ENCODE measurements around the gene CPNE2.
"Not testable (repeated sequence)": the region's sequence is repeated elsewhere in the genome, so short reads cannot be mapped to it uniquely, and the experiment has no call there.

CPNE2 gene

GRCh38 chr16:57106767-57107166 lies 14.4 kb downstream of the CPNE2 start:
- Histone ChIP-seq H3K36me3 (ENCODE audit: control insufficient read depth, insufficient read depth, low read length) (no peaks in the 10 kb centered on the region), H3K27me3 (ENCODE audit: control insufficient read depth, insufficient read depth, low read length) (no peaks in the 10 kb centered on the region), H3K79me2 (no peaks in the 10 kb centered on the region), H3K4me3 (ENCODE audit: low read depth, low read length) (no peak overlapping the region), H3K9ac (no peak overlapping the region), H3K4me2 (ENCODE audit: low read length) (no peak overlapping the region), H3K27ac (no peak overlapping the region), H3K9me3 (ENCODE audit: control insufficient read depth, low read length) (no peaks in the 10 kb centered on the region), H2AFZ (no peak overlapping the region), H3K4me1 (no peaks in the 10 kb centered on the region)
- no peak for TF ChIP-seq CTCF (IDR thresholded peaks at IDR 0.05)

- Histone ChIP-seq H3K9ac (no peak overlapping the region), H3K4me2 (ENCODE audit: low read length) (no peak overlapping the region), H3K36me3 (ENCODE audit: control insufficient read depth, insufficient read depth, low read length) (no peaks in the 10 kb centered on the region), H3K4me3 (ENCODE audit: low read depth, low read length) (no peak overlapping the region), H3K27me3 (ENCODE audit: control insufficient read depth, insufficient read depth, low read length) (no peaks in the 10 kb centered on the region), H3K9me3 (ENCODE audit: control insufficient read depth, low read length) (no peaks in the 10 kb centered on the region), H3K4me1 (no peaks in the 10 kb centered on the region), H3K27ac (no peak overlapping the region), H2AFZ (no peak overlapping the region), H3K79me2 (no peaks in the 10 kb centered on the region)
- TF ChIP-seq CTCF (IDR thresholded peaks at IDR 0.05), result no peak
Measured at GRCh38 chr16:57107321-57107922, 15.0 kb downstream of the CPNE2 start.

- no peak for TF ChIP-seq CTCF (IDR thresholded peaks at IDR 0.05)
- H3K36me3 ChIP-seq (ENCODE audit: control insufficient read depth, insufficient read depth, low read length), result no peaks in the 10 kb centered on the region
- no peaks in the 10 kb centered on the region for H3K9me3 ChIP-seq (ENCODE audit: control insufficient read depth, low read length)
- H3K4me3 ChIP-seq (ENCODE audit: low read depth, low read length), result no peak overlapping the region
- H3K79me2 ChIP-seq, result no peaks in the 10 kb centered on the region
- no peak overlapping the region for H3K27ac ChIP-seq
- H3K27me3 ChIP-seq (ENCODE audit: control insufficient read depth, insufficient read depth, low read length), result no peaks in the 10 kb centered on the region
- no peak overlapping the region for H3K9ac ChIP-seq
- H3K4me1 ChIP-seq, result no peaks in the 10 kb centered on the region
- H3K4me2 ChIP-seq (ENCODE audit: low read length), result no peak overlapping the region
- H2AFZ ChIP-seq, result no peak overlapping the region
Measured at GRCh38 chr16:57108432-57108831, 16.0 kb downstream of the CPNE2 start.

- not testable (repeated sequence) for H3K9me3 ChIP-seq (ENCODE audit: control insufficient read depth, low read length); H3K36me3 ChIP-seq (ENCODE audit: control insufficient read depth, insufficient read depth, low read length); H3K79me2 ChIP-seq; H3K4me1 ChIP-seq; H3K4me2 ChIP-seq (ENCODE audit: low read length); H3K27ac ChIP-seq; H3K4me3 ChIP-seq (ENCODE audit: low read depth, low read length); H3K9ac ChIP-seq; H2AFZ ChIP-seq; H3K27me3 ChIP-seq (ENCODE audit: control insufficient read depth, insufficient read depth, low read length)
Measured at GRCh38 chr16:57109259-57110105, 17.1 kb downstream of the CPNE2 start.

GRCh38 chr16:57110937-57111336 lies 18.6 kb downstream of the CPNE2 start:
- TF ChIP-seq CTCF (IDR thresholded peaks at IDR 0.05), result no peak
- Histone ChIP-seq H3K4me1 (no peaks in the 10 kb centered on the region), H3K4me3 (ENCODE audit: low read depth, low read length) (no peak overlapping the region), H3K27me3 (ENCODE audit: control insufficient read depth, insufficient read depth, low read length) (no peaks in the 10 kb centered on the region), H3K4me2 (ENCODE audit: low read length) (no peak overlapping the region), H3K36me3 (ENCODE audit: control insufficient read depth, insufficient read depth, low read length) (no peaks in the 10 kb centered on the region), H3K9me3 (ENCODE audit: control insufficient read depth, low read length) (no peaks in the 10 kb centered on the region), H3K9ac (no peak overlapping the region), H3K79me2 (no peaks in the 10 kb centered on the region), H2AFZ (no peak overlapping the region), H3K27ac (no peak overlapping the region)

Data from parathyroid adenoma (tissue), 2 donors.